ENCODE data around the gene IMP3.
"Not testable (repeated sequence)": the region's sequence is repeated elsewhere in the genome, so short reads cannot be mapped to it uniquely, and the experiment has no call there.

Gene IMP3

GRCh38 chr15:75649848-75650247, 9.8 kb upstream of the IMP3 start:
- no peak for DNase-seq

GRCh38 chr15:75649045-75649761, 9.2 kb upstream of the IMP3 start:
- DNase-seq, result no peak

GRCh38 chr15:75648156-75649000, 8.4 kb upstream of the IMP3 start:
- no peak for DNase-seq

GRCh38 chr15:75647370-75648155, 7.5 kb upstream of the IMP3 start, which contains the start of gene SNX33:
Gene SNX33 (plus strand): TSS chr15:75647912. CDS start chr15:75649103, 1,191 bp downstream.
- no peak for DNase-seq

GRCh38 chr15:75646944-75647364, 6.9 kb upstream of the IMP3 start:
- DNase-seq, result no peak

GRCh38 chr15:75646112-75646943, 6.3 kb upstream of the IMP3 start:
- DNase-seq, result no peak

GRCh38 chr15:75644376-75644775, 4.4 kb upstream of the IMP3 start:
- DNase-seq, result no peak

- no peak for DNase-seq
Observed at GRCh38 chr15:75641603-75642002, 1.6 kb upstream of the IMP3 start.

- no peak for DNase-seq
Observed at GRCh38 chr15:75641179-75641503, 1.1 kb upstream of the IMP3 start.

GRCh38 chr15:75640483-75641178, 607 bp upstream of the IMP3 start:
- no peak for DNase-seq

- no peak for DNase-seq
Observed at GRCh38 chr15:75639191-75639708, 774 bp downstream of the IMP3 start.

GRCh38 chr15:75637245-75638009, 2.6 kb downstream of the IMP3 start:
- DNase-seq, result no peak

GRCh38 chr15:75636026-75636425, 4.0 kb downstream of the IMP3 start:
- DNase-seq, result no peak

GRCh38 chr15:75633922-75634321, 6.1 kb downstream of the IMP3 start:
- not testable (repeated sequence) for DNase-seq

- no peak for DNase-seq
Observed at GRCh38 chr15:75631935-75632334, 8.1 kb downstream of the IMP3 start.

GRCh38 chr15:75625542-75626347, 14.3 kb downstream of the IMP3 start, which contains the start of gene SNUPN:
Gene SNUPN (minus strand): TSS chr15:75625725. CDS start chr15:75621051, 4,674 bp downstream.
- peak; percentile 48 for DNase-seq

- no peak for DNase-seq
Observed at GRCh38 chr15:75622505-75622904, 17.5 kb downstream of the IMP3 start.

GRCh38 chr15:75620841-75621391, 19.1 kb downstream of the IMP3 start:
- DNase-seq, result no peak

- no peak for DNase-seq
Observed at GRCh38 chr15:75620058-75620820, 19.8 kb downstream of the IMP3 start.
